ENCODE results near the gene GLIPR1L1. TPM values are rescaled to one million over a fixed set of nuclear protein-coding genes. Genes with fewer than 3 reads are reported as not detected.

The GLIPR1L1 gene
- total RNA-seq, 1 donor from 2014 or later: not detected

DNA sequence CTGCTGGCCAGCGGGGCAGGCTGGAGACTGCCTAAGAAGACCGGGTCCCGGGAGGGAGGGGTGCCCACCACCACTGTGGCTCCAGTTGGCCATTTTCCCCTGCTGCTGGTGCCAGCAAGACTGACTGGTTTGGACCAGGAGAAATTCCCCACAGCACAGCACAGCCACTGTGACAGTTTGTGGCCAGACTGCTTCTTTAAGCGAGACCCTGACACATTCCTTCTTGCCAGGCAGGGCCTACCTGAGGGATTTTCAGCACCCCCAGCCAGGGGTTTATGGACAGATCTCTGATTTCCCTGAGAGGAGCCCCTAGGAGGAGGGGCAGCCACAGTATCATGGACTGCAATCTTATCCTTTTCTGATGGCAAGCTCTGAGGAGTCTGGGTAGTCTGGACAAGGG, 15.5 kb downstream of the GLIPR1L1 start:
- Mint-ChIP-seq H3K4me1 (ENCODE audit: unreplicated experiment) (no peaks in the 10 kb centered on the region), H3K27me3 (ENCODE audit: unreplicated experiment) (peaks cover 4% of the 10 kb centered on the region), H3K9me3 (ENCODE audit: unreplicated experiment) (peaks cover 18% of the 10 kb centered on the region), H3K27ac (ENCODE audit: unreplicated experiment) (no peak overlapping the region), H3K4me3 (ENCODE audit: unreplicated experiment) (no peak overlapping the region), H3K36me3 (ENCODE audit: unreplicated experiment) (peaks cover 11% of the 10 kb centered on the region)
- DNase-seq (ENCODE audit: extremely low spot score, unreplicated experiment): no peak
- TF ChIP-seq, protein P1, sequence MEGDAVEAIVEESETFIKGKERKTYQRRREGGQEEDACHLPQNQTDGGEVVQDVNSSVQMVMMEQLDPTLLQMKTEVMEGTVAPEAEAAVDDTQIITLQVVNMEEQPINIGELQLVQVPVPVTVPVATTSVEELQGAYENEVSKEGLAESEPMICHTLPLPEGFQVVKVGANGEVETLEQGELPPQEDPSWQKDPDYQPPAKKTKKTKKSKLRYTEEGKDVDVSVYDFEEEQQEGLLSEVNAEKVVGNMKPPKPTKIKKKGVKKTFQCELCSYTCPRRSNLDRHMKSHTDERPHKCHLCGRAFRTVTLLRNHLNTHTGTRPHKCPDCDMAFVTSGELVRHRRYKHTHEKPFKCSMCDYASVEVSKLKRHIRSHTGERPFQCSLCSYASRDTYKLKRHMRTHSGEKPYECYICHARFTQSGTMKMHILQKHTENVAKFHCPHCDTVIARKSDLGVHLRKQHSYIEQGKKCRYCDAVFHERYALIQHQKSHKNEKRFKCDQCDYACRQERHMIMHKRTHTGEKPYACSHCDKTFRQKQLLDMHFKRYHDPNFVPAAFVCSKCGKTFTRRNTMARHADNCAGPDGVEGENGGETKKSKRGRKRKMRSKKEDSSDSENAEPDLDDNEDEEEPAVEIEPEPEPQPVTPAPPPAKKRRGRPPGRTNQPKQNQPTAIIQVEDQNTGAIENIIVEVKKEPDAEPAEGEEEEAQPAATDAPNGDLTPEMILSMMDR (IDR thresholded peaks at IDR 0.05): no peak

DNA sequence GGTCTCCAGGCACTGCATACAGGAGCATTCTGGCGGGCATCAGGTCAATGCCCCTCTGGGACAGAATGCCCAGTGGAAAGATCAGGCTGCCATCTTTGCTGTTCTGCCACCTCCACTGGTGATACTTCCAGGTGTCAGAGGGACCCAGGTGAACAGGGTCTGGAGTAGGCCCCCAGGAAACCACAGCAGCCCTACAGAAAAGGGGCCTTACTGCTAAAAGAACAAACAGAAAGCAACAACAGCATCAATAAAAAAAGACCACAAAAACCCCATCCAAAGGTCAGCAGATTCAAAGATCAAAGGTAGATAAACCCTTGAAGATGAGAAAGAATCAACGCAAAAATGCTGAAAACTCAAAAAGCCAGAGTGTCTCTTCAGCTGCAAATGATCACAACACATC, 15.9 kb downstream of the GLIPR1L1 start:
- H3K27me3 Mint-ChIP-seq (ENCODE audit: unreplicated experiment): peaks cover 4% of the 10 kb centered on the region
- H3K4me1 Mint-ChIP-seq (ENCODE audit: unreplicated experiment): no peaks in the 10 kb centered on the region
- H3K4me3 Mint-ChIP-seq (ENCODE audit: unreplicated experiment): no peak overlapping the region
- H3K36me3 Mint-ChIP-seq (ENCODE audit: unreplicated experiment): peaks cover 13% of the 10 kb centered on the region
- TF ChIP-seq, protein P1 (IDR thresholded peaks at IDR 0.05): no peak
- H3K9me3 Mint-ChIP-seq (ENCODE audit: unreplicated experiment): peaks cover 22% of the 10 kb centered on the region
- no peak overlapping the region for H3K27ac Mint-ChIP-seq (ENCODE audit: unreplicated experiment)
- DNase-seq (ENCODE audit: extremely low spot score, unreplicated experiment): no peak

DNA sequence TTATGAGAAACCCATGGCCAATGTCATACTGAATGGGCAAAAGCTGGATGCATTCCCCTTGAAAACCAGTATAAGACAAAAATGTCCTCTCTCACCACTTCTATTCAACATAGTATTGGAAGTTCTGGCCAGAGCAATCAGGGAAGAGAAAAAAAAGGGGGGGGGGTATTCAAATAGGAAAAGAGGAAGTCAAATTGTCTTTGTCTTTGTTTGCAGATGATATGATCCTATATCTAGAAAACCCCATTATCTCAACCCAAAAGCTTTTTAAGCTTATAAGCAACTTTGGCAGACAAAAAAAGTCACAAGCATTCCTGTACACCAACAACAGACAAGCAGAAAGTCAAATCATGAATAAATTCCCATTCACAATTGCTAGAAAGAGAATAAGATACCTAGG, 19.5 kb downstream of the GLIPR1L1 start:
- TF ChIP-seq, protein P1 (IDR thresholded peaks at IDR 0.05): no peak
- H3K4me1 Mint-ChIP-seq (ENCODE audit: unreplicated experiment): no peaks in the 10 kb centered on the region
- H3K4me3 Mint-ChIP-seq (ENCODE audit: unreplicated experiment): no peak overlapping the region
- peaks cover 22% of the 10 kb centered on the region for H3K9me3 Mint-ChIP-seq (ENCODE audit: unreplicated experiment)
- no peak for DNase-seq (ENCODE audit: extremely low spot score, unreplicated experiment)
- H3K27ac Mint-ChIP-seq (ENCODE audit: unreplicated experiment): no peak overlapping the region
- H3K36me3 Mint-ChIP-seq (ENCODE audit: unreplicated experiment): peaks cover 13% of the 10 kb centered on the region
- no peaks in the 10 kb centered on the region for H3K27me3 Mint-ChIP-seq (ENCODE audit: unreplicated experiment)

DNA sequence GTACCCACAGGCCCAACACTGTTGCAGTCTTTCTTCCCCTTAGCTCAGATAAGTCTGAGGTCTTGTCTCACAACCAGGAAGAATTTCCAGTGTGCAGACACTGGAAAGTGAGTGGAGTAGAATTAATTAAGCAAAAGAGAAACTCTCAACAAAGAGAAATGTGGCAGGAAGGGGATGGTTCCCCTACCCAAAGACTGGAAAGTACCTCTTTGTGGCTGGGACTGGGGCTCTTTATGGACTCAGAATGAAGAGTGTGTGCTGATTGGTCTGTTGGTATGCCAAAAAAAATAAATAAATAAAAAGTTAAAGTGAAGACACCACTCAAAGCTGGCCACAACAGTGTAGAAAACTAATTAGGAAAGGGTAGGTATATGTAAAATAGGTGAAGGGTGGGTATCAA, 26.4 kb downstream of the GLIPR1L1 start:
- Mint-ChIP-seq H3K27ac (ENCODE audit: unreplicated experiment) (no peak overlapping the region), H3K4me1 (ENCODE audit: unreplicated experiment) (no peaks in the 10 kb centered on the region), H3K27me3 (ENCODE audit: unreplicated experiment) (no peaks in the 10 kb centered on the region), H3K9me3 (ENCODE audit: unreplicated experiment) (no peaks in the 10 kb centered on the region), H3K4me3 (ENCODE audit: unreplicated experiment) (no peak overlapping the region), H3K36me3 (ENCODE audit: unreplicated experiment) (no peaks in the 10 kb centered on the region)
- TF ChIP-seq, protein P1 (IDR thresholded peaks at IDR 0.05): no peak
- no peak for DNase-seq (ENCODE audit: extremely low spot score, unreplicated experiment)

DNA sequence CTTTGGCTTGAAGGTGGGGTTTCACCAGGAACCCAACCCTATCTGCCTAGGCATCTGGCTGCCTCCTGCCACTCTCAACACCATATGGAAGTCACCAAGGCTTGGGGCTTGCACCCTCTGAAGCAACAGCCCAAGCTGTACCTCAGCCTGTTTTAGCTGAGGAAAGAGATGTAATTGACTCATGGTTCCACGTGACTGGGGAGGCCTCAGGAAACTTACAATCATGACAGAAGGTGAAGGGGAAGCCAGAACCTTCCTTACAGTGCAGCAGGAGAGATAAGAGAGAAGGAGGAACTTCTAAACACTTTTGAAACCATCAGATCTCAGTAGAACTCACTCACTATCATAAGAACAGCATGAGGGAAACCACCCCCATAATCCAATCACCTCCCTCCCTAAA, 26.9 kb downstream of the GLIPR1L1 start:
- DNase-seq (ENCODE audit: extremely low spot score, unreplicated experiment): no peak
- H3K4me3 Mint-ChIP-seq (ENCODE audit: unreplicated experiment): no peak overlapping the region
- H3K27ac Mint-ChIP-seq (ENCODE audit: unreplicated experiment): no peak overlapping the region
- H3K36me3 Mint-ChIP-seq (ENCODE audit: unreplicated experiment): no peaks in the 10 kb centered on the region
- H3K9me3 Mint-ChIP-seq (ENCODE audit: unreplicated experiment): no peaks in the 10 kb centered on the region
- TF ChIP-seq, protein P1 (IDR thresholded peaks at IDR 0.05): no peak
- peaks cover 5% of the 10 kb centered on the region for H3K4me1 Mint-ChIP-seq (ENCODE audit: unreplicated experiment)
- H3K27me3 Mint-ChIP-seq (ENCODE audit: unreplicated experiment): no peaks in the 10 kb centered on the region
